Retinal pigment epithelial cell (primary cell): ENCODE measurements around the gene GRIA1.
"Not testable (repeated sequence)": the region's sequence is repeated elsewhere in the genome, so short reads cannot be mapped to it uniquely, and the experiment has no call there.

Source experiments
- DNase-seq: peaks from one replicate; pipeline ENCODE4 v3.0.0-alpha.2; 2010; ENCODE audit warnings: low read depth
- H3K4me3 ChIP-seq: 2 replicates; pipeline ENCODE4 v1.5.1; 2011; ENCODE audit warnings: mild to moderate bottlenecking, low read length, control low read depth, moderate library complexity
- TF ChIP-seq, protein P1 (sequence below): conservative IDR thresholded peaks from 2 replicates; pipeline ENCODE4 v1.5.1; 2011; ENCODE audit warnings: low read depth, low read length, control low read depth, inconsistent platforms

GRIA1 gene

DNA sequence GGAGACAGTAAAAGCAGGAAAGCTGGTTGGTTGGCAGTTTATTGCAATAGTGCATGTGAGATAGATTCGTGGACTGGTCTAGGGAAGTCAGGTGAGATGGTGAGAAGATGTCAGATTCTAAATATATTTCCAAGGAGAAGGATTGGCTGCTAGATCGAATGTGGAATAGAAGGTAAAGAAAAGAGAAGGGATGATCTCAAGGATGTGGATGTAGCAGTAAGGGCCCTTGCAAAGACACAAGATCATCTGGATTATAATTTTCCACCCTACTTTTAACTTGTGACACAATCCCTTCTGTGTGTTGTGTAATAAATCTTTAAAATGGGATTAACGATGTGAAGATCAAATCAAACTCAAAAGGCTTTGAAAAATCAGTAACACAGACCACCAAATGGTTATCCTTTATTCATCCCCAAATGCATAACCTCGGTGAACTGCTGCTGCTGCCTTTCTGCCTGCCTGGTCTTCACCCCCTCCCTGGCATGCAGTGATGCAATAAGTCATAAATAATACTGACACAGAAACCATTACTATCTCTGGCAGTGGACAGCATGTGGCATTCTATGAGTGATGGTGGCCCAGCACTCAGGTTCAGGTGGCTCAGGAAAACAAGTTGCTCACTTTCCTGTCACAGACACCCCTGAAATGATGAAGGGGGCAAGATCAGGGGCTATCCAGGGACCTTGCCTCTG is 369.9 kb downstream of the GRIA1 start:
- no peak for DNase-seq
- no peak overlapping the region for H3K4me3 ChIP-seq
- TF ChIP-seq, protein P1, sequence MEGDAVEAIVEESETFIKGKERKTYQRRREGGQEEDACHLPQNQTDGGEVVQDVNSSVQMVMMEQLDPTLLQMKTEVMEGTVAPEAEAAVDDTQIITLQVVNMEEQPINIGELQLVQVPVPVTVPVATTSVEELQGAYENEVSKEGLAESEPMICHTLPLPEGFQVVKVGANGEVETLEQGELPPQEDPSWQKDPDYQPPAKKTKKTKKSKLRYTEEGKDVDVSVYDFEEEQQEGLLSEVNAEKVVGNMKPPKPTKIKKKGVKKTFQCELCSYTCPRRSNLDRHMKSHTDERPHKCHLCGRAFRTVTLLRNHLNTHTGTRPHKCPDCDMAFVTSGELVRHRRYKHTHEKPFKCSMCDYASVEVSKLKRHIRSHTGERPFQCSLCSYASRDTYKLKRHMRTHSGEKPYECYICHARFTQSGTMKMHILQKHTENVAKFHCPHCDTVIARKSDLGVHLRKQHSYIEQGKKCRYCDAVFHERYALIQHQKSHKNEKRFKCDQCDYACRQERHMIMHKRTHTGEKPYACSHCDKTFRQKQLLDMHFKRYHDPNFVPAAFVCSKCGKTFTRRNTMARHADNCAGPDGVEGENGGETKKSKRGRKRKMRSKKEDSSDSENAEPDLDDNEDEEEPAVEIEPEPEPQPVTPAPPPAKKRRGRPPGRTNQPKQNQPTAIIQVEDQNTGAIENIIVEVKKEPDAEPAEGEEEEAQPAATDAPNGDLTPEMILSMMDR = no peak

DNA sequence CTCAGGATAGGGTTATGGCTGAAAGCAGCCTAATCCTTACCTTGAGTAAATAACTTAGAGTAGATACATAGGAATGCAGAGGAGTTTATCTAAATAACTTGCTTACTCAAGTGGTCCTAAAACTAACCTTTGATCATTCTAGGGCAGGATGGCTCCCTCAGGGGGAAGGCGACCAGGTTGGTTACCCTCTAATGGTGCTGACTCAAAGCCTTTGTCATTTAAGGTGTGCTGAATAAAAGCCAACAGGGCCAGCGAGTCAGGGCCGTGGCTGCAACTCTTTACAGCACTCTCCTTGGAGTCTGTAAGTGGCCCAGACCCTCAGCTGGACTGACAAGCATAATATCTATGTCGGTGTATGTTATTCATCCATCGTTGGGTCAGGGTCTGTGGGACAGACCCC is 372.4 kb downstream of the GRIA1 start:
- not testable (repeated sequence) for DNase-seq

More for the DNA sequence above, 372.4 kb downstream of the GRIA1 start:
- H3K4me3 ChIP-seq = not testable (repeated sequence)
